Measurements from ENCODE around the gene P3H4.
A peak's percentile ranks its signal among the peaks of the same experiment; 100 is the strongest.

The P3H4 gene

GRCh38 chr17:41823141-41823524 lies 11.4 kb upstream of the P3H4 start:
- no peak for DNase-seq
- in situ Hi-C loops (cut with MboI; ENCODE audit: low pct_unique_long_range_greater_than_20kb, low sequenced_read_pairs): no loop called here

DNA sequence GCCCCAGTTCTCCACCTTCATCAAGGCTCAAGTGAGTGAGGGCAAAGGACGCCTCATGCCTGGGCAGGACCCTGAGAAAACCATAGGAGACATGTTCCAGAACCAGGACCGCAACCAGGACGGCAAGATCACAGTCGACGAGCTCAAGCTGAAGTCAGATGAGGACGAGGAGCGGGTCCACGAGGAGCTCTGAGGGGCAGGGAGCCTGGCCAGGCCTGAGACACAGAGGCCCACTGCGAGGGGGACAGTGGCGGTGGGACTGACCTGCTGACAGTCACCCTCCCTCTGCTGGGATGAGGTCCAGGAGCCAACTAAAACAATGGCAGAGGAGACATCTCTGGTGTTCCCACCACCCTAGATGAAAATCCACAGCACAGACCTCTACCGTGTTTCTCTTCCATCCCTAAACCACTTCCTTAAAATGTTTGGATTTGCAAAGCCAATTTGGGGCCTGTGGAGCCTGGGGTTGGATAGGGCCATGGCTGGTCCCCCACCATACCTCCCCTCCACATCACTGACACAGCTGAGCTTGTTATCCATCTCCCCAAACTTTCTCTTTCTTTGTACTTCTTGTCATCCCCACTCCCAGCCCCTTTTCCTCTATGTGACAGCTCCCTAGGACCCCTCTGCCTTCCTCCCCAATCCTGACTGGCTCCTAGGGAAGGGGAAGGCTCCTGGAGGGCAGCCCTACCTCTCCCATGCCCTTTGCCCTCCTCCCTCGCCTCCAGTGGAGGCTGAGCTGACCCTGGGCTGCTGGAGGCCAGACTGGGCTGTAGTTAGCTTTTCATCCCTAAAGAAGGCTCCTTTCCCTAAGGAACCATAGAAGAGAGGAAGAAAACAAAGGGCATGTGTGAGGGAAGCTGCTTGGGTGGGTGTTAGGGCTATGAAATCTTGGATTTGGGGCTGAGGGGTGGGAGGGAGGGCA lies 10.7 kb upstream of the P3H4 start:
- in situ Hi-C loops (cut with MboI; ENCODE audit: low pct_unique_long_range_greater_than_20kb, low sequenced_read_pairs): no loop called here
- DNase-seq: no peak

- in situ Hi-C loops (cut with MboI; ENCODE audit: low pct_unique_long_range_greater_than_20kb, low sequenced_read_pairs): no loop called here
- no peak for DNase-seq
Observed at GRCh38 chr17:41821776-41822175, 10.0 kb upstream of the P3H4 start.

DNA sequence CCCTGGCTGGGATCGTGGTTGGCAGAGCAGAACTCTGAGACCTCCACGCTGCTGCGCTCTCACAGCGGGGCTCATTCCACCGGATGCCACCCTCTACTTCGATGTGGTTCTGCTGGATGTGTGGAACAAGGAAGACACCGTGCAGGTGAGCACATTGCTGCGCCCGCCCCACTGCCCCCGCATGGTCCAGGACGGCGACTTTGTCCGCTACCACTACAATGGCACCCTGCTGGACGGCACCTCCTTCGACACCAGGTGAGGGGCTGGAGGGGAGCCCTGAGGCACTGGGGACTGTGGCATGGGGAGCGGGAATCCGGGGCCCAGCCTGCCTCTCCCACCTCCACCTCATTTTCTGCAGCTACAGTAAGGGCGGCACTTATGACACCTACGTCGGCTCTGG lies 6.3 kb upstream of the P3H4 start:
- in situ Hi-C loops (cut with MboI; ENCODE audit: low pct_unique_long_range_greater_than_20kb, low sequenced_read_pairs): no loop called here
- DNase-seq: no peak

DNA sequence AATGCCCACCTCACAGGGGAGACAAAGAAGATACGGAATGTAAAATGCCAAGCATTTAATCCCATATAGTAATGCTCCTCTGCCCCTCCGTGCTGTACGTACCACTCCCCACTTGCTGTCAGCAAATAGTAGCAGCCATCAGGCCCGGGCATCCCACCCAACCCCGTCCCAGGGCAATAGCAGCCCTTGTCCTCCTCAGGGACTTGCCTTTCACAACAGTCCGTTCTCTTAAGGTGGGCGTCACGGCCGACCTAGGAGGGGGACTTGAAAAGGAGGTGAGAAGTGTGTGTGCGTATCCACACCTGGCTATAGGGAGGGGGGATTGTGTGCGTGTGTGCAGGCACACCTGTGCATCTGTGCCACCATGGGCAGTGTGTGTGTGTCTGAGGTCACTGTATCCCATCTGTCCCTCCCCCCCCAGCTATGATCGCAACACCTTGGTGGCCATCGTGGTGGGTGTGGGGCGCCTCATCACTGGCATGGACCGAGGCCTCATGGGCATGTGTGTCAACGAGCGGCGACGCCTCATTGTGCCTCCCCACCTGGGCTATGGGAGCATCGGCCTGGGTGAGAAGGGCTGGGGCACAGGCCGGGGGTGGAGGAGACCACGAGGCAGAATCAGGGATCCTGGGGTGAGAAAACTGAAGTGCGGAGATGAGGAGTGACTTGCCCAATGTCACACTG lies 5.0 kb upstream of the P3H4 start:
- DNase-seq: no peak
- in situ Hi-C loops (cut with MboI; ENCODE audit: low pct_unique_long_range_greater_than_20kb, low sequenced_read_pairs): no loop called here

GRCh38 chr17:41814195-41814594 lies 2.4 kb upstream of the P3H4 start:
- no peak for DNase-seq
- in situ Hi-C loops (cut with MboI; ENCODE audit: low pct_unique_long_range_greater_than_20kb, low sequenced_read_pairs): no loop called here

GRCh38 chr17:41813699-41814124 lies 2.0 kb upstream of the P3H4 start:
- no peak for DNase-seq
- in situ Hi-C loops (cut with MboI; ENCODE audit: low pct_unique_long_range_greater_than_20kb, low sequenced_read_pairs): no loop called here

DNA sequence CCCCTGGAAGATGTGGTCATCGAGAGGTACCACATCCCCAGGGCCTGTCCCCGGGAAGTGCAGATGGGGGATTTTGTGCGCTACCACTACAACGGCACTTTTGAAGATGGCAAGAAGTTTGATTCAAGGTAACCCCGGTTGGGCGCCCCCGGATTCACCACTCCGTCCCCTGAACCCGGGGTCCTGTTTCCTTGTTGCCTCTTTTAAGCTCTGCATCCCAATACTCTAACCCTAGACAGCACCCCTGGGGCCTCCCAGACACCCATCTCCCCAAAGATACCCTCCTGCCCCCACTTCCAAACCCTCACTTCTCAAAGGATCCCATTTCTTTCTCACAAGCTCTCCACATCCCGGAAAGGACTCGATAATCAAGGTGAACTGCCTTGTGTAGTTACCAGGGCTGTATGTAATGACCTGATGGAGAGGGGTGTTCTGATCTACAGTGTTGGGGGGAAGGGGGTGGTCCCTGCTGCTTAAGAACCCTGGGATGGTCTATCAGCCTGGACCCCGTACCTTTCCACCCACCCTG lies 1.5 kb upstream of the P3H4 start:
- in situ Hi-C loops (cut with MboI; ENCODE audit: low pct_unique_long_range_greater_than_20kb, low sequenced_read_pairs): no loop called here
- no peak for DNase-seq

DNA sequence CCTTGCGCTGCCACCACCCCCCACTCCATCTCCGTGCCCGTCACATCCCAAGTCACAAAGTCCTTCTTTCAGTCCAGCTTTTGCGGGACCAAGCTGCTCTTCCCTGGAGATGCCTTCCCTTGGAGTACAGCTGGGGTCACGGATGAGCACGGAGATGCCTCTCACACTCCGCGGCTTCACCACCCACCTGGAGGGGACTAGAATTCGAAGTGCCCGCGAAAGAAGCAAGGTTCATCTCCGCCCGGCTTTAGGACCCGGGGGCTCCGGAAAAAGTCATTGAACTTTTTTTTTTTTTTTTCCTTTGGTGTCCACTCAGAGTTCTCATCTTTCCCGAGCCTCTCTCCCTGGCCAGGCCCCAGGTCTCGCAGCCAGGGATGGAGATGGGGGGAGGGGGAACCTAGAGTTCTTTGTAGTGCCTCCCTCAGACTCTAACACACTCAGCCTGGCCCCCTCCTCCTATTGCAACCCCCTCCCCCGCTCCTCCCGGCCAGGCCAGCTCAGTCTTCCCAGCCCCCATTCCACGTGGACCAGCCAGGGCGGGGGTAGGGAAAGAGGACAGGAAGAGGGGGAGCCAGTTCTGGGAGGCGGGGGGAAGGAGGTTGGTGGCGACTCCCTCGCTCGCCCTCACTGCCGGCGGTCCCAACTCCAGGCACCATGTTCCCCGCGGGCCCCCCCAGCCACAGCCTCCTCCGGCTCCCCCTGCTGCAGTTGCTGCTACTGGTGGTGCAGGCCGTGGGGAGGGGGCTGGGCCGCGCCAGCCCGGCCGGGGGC lies 817 bp upstream of the P3H4 start, which contains the start of gene FKBP10:
TSS of gene FKBP10 (plus strand) at position 624 of the 771 bp plus-strand sequence. CDS start at position 655, 31 bp downstream.
- in situ Hi-C loops (cut with MboI; ENCODE audit: low pct_unique_long_range_greater_than_20kb, low sequenced_read_pairs): no loop called here
- peak; percentile 79 for DNase-seq

GRCh38 chr17:41810659-41811548 lies 845 bp downstream of the P3H4 start:
- DNase-seq: no peak
- in situ Hi-C loops (cut with MboI; ENCODE audit: low pct_unique_long_range_greater_than_20kb, low sequenced_read_pairs): no loop called here

DNA sequence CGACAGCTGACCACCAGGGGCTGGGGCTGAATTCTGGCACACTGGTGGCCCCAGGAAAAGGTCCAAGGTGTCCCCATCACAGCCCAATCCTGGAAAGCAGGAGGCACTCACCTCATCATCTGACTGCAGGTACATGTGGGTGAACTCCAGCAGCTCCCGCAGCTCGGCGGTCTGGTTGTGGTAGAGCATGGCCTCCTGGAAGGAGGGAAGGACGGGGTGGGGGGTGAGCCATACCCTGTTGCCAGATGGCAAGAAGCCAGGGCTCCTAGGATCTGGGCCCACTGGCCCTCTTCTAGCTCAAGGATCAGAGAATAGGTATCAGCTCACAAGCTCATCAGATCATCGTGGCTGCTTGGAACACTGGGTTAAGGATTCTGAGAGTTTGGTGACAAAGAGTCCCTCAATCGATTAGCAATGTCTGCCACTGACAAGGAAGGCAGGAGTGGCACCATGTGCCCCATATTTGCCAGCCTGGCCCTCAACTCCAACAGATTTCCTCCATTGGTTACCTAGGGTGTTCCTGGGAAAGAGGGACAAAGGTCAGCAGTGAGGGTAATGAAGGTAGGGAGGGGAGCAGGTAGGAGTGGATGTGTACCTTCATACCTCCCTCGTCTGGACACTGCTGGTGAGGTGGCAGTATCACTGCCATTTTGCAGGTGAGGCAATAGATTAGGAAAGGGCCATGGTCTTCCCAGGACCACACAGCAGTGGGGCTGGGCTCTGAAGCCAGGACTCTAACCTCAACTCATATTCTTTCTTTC lies 4.9 kb downstream of the P3H4 start:
- in situ Hi-C loops (cut with MboI; ENCODE audit: low pct_unique_long_range_greater_than_20kb, low sequenced_read_pairs): no loop called here
- no peak for DNase-seq

DNA sequence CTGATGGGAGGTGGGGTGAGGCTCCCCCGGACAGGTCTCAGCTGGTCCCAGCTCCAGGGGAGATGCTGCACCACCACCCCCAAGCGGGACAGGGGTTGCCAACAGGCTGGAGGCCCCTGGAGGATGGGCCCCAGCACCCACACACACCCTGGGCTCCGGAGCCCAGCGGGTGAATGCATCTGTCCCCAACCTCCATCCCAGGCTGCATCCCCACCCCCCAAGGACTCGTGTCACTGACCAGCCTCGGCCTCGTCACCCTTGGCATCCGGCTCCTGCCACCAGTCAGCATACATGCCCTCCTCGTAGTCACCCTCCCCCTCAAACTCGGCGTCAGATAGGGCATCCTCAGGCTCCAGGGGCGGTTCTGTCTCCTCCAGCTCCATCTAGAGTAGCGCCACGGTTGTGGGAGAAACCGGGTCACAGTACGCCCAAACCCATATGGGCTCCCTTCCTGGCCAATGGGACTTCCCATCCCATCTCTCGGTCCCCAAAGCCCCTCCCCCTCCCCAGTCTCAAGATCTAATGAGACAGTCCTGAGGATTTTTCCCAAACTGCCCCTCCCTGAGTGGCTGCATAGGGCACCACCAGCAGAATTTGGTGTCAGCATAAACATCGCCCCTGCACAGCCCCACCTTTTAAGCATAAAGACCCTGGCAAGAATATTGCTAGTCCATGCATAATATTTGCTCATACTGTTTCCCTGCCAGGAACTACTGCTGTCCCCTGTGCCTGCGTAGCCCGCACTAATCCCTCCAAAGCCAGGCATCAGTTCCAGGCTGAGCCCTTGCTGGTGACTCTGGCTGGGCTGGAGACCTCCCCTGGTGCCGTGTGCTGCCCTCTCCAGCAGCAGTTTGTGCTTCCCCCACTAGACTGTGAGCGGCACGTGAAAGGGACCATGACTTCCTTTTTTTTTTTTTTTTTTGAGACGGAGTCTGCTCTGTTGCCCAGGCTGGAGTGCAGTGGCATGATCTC lies 8.4 kb downstream of the P3H4 start:
- in situ Hi-C loops (cut with MboI; ENCODE audit: low pct_unique_long_range_greater_than_20kb, low sequenced_read_pairs): no loop called here
- peak; percentile 70 for DNase-seq

DNA sequence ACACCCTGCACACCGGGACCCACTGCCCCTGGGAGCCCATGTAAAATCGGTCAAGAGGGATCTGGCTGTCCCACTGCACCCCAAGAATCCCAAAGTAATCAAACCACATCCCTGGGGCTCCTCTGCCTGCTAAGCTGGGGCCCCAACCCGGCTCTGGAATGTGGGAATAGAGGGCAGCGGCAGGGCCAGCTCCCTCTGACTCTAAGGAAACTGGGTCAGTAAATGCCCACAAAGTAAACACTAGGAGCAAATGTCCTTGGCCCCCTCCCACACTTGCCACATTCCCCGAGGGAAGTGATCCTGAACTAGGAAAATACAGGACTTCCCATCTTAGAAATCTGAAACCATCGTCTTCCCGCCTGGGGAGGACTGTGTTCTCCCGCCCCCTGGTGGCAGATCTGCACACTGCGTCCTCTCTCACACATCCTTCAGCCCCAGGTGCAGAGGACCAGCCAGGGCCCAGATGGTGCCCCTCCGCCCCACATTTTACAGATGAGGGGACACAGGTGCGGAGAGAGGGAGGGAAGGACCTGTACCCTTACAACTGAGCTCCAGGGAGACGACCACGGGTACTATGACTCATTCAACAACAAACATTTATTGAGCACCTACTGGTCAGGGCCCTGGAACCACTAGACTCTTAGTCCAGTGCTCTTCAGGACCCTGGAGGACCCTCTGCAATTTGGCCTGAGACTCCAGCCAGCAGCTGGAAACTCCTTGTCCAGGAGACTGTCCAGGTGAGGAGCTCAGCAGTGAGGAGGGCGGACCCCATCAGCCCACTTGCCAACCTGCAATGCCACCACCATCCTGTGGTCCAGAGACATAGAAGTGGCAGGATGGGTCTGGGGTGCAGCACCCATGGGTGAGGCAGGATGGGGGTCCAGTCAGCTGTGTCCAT lies 10.1 kb downstream of the P3H4 start:
- in situ Hi-C loops (cut with MboI; ENCODE audit: low pct_unique_long_range_greater_than_20kb, low sequenced_read_pairs): no loop called here
- DNase-seq: peak; percentile 80

- in situ Hi-C loops (cut with MboI; ENCODE audit: low pct_unique_long_range_greater_than_20kb, low sequenced_read_pairs): no loop called here
- DNase-seq: no peak
Observed at GRCh38 chr17:41800601-41801373, 11.0 kb downstream of the P3H4 start.

DNA sequence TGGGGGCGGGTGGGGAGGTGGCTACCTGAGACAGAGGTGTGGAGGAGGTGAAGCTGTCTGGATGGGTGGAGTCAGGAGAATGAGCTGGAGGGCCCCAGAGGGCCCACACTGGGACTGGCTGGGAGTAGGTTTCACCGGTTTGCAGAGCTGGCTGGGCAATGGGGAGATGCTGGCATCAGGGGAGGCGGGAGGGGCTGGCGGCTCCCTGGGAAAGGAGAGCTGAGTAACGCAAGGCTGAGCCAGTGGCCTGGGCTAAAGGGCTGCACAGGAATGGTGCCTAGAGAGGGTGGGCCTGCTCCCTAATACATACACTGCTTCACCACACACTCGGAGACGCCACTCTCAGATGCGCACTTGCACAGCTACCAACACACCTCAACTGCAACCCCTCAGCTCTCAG lies 12.4 kb downstream of the P3H4 start:
- no peak for DNase-seq
- in situ Hi-C loops (cut with MboI; ENCODE audit: low pct_unique_long_range_greater_than_20kb, low sequenced_read_pairs): no loop called here
